HG03039 (cell line): ENCODE measurements around the gene BNIP2.
A peak's percentile ranks its signal among the peaks of the same experiment; 100 is the strongest.
"Not testable (repeated sequence)": the region's sequence is repeated elsewhere in the genome, so short reads cannot be mapped to it uniquely, and the experiment has no call there.

Experiments
- ATAC-seq: cut with Tn5 transposase; IDR thresholded peaks from one replicate; pipeline ENCODE4 v1.9.1; 2021; ENCODE audit warnings: mild to moderate bottlenecking, moderate library complexity; ENCODE audit not compliant: unreplicated experiment

Gene BNIP2, protein sequence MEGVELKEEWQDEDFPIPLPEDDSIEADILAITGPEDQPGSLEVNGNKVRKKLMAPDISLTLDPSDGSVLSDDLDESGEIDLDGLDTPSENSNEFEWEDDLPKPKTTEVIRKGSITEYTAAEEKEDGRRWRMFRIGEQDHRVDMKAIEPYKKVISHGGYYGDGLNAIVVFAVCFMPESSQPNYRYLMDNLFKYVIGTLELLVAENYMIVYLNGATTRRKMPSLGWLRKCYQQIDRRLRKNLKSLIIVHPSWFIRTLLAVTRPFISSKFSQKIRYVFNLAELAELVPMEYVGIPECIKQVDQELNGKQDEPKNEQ

DNA sequence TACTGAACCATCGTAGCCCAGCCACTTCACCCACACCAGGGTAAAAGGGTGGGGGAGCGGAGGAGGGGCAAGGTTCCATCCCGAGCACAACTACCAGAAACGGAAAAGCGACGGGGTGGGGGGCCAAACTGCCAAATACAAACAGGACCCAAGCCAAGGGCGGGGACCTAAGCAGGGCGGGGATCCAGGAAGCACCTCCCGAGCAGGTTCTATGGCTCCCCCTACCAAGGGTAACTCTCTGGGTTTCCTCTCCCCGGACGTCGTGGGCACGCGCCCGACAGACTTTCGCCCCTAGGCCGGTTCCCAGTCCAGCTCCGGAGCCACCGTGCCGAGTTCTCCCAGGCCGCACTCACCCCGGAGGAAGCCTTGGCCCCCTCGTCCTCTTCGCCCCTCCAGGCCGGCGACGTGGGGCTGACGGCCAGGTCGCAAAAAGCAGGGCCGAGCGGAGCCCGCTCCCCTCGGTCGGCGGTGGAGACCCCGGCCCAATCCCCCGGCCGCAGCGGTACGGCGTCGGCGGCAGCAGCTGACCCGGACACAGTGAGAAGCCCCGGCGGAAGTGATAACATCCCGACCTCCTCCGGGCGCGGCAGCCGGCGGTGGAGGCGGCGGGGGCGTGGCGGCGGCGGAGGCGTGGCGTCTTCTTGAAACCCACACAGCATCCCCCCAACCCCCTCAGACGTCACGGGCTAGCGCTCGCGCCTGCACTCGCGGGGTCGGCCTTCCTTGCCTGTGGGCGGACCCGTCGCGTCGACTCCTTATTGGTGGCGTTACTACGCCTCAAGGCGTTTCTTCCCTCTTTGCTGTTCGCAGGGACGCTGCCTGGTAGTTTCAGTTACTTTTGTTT lies at the start of gene BNIP2:
BNIP2 (minus strand) TSS at position 539 of the 844 bp plus-strand sequence. CDS start 6,863 bp downstream, outside the sequence.
- ATAC-seq = peak; percentile 76

DNA sequence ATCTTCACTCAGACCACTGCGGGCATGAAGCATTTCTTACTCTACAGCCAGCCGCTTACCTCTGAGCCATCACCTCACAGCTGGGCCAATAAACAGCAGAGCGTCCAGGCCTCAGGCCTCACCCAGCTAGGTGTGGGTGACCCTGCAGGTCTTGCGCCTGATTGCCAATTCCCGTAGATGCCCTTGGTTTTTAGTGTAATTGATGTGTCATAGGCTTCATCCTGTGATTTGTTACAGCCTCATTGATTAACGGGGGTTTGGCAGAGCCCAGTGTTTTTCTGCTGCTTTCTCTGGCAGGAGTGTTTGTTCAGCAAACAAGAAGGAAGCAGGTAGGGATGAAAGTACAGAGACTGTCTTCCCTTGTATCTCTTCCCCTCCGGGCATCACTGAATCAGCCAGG lies 49.6 kb upstream of the BNIP2 start:
- ATAC-seq = no peak

DNA sequence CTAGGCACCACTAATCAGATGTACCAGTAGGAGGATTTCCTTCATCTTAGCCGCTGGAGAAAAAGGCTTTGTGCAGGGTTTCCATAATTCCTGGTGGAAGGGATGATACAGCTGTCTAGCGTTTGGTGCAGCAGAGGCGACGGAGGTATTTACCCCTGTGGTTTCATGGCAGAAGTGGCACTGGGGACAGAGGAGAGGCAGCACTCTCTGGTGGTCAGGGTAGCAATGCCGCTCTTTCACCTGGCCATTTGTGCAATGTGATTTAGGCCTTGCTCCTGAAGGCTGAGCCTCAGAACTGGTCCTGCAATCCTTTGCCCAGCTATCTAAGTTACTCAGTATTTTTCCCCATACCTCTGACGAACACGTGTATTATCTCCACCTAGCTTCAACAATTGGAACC lies 47.1 kb upstream of the BNIP2 start:
- ATAC-seq = no peak

DNA sequence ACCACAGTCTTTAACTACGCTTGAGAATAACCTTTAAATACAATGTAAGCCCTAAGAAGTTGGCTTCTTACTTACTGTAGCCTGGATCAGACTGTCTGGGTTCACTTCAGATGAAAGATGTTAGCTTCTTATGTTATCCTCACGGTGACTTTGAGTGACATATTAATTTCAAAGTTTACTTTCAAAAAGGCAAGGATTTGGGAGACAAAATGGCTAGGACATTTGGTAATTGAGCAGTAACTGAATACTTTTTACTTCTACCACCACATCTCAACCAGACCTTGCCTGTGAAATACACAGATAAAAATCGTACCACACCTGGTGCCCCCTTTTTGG lies 36.0 kb upstream of the BNIP2 start:
- ATAC-seq = no peak

DNA sequence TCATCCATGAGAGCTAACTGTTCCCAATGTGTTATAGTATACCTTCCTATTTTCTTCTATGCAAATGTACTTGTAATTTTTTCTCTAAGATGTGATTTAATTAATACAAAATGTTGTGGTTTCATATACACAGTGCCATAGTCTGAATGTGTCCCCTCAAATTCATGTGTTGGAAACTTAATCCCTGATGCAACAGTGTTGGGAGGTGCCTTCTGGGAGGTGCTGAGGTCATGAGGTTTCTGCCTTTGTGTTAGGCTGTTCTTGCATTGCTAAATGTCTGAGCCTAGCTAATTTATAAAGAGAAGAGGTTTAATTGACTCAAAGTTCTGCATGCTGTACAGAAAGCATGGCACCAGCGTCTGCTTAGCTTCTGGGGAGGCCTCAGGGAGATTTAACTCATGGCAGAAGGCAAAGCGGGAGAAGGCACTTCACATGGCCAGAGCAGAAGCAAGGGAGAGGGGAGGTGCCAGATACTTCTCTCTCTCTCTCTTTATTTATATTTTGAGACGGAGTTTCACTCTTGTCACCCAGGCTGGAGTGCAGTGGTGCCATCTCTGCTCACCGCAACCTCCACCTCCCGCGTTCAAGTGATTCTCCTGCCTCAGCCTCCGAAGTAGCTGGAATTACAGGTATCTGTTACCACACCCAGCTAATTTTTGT lies 34.7 kb upstream of the BNIP2 start:
- ATAC-seq = no peak

DNA sequence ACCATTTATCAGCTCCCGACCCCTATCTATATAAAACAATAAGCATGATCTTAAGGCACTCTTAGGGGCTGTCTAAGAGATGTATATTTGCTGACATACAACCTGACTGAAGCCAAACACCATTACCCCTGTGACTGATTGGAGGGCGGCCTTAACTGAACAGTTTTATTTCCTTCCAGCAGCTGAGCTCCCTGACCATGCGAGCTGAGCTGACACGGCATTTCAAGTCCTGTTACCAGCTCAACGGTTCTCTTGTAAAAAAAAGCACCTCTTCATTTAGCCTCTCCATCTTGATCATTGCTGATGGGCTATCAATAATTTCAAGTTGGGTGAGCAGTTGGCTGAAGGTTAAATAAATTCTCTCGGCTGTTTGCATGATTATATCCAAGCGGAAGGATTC lies 33.4 kb upstream of the BNIP2 start:
- no peak for ATAC-seq

DNA sequence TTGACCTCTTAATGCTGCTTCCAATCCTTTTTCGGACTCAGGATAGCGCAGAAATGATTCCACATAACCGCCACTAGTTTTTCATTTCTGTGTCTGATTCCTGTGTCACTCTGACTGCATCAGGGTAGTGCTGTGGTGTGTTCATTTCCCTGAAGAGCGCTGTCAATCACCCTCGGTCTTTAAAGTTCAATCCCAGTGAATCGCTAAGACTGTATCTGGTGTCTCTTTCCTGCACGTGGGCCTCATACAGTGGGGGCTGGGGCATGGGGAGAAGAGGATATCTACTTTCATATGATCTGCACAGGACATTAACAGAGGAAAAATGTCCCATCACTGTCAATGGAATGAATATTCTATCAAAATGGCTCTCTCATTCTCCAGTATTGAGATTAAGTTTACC lies 32.9 kb upstream of the BNIP2 start:
- no peak for ATAC-seq

DNA sequence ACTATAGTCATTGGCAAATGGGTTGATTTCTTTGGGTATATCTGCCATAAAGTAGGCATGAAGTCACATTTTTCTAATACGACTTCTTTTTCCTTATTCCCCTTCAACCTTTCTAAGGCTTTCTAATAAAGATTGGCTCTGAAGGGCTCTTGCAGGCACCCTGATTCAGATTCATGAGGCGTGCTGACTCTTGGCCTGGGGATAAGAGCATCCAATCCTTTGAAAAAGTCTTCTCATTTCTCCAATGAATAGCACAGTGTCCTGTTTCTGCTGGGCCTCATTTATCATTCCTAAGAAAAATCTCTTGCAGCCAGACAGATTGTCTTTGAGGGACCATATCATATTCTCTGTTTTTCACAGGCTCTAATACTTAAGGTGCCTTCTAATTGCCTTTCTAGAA lies 32.3 kb upstream of the BNIP2 start:
- ATAC-seq = no peak

DNA sequence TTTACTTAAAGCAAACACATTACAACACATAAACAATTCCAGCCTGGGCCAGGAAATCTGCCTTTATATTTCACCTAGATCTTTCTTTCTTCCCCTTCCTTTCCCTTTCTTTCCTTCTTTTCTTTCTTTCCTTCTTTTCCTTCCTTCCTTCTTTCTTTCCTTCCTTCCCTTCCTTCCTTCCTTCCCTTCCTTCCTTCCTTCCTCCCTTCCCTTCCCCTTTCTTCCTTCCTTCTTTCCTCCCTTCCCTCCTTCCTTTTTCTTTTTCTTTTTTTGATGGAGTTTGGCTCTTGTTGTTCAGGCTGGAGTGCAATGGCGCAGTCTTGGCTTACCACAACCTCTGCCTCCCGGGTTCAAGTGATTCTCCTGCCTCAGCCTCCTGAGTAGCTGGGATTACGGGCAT lies 24.1 kb upstream of the BNIP2 start:
- ATAC-seq = no peak

DNA sequence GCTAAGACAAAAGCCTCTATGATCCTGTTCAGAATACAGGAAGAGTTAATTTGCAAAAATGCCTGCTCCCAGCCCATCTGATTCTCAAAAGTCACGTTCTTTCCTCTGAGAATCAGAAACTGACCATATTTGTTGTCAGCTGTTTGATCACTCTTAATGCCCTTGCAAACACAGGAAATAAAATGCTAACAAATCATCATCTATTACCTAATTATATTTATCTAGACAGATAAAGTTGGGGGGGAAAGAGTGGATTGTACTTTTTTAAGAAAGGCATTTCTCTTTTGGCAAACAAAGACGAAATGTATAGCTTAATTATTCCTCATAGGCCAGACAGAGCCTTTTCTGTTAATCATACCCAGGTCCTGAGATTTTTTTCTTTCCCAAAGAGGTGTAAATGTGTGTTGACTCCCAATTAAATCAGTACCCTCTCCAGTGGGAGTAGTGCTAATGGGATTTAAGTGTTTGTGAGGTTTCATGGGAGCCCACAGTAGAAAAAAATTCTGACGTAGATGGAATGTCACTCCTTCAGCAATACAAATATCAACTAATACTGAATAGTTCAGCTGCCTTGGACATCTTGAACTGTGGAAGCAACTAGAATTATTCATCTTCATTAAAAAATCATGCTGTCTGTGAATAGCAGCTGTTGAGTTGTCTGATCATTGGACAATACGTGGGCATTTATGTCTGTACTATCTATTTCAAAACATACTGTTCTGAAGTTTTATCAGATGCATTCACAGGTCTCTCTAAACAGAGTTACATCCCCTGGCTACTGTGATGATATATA lies 22.5 kb upstream of the BNIP2 start:
- ATAC-seq = no peak

DNA sequence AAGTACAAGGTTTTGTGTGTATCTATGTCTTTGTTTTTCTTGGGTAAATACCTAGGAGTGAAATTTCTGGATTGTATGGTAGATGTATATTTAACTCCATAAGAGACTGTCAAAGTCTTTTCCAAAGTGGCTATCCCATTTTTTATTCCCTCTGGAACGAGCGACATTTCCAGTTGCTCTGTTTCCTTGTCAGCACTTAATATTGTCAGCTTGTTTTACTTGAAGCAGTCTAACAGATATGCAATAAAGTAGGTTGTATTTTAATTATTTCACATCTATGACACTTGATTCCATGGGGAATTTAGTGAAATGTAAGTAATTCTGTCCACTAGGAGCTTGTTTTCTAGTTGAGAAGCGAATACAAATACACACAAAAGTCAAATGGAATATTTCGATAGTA lies 18.5 kb upstream of the BNIP2 start:
- ATAC-seq = no peak

DNA sequence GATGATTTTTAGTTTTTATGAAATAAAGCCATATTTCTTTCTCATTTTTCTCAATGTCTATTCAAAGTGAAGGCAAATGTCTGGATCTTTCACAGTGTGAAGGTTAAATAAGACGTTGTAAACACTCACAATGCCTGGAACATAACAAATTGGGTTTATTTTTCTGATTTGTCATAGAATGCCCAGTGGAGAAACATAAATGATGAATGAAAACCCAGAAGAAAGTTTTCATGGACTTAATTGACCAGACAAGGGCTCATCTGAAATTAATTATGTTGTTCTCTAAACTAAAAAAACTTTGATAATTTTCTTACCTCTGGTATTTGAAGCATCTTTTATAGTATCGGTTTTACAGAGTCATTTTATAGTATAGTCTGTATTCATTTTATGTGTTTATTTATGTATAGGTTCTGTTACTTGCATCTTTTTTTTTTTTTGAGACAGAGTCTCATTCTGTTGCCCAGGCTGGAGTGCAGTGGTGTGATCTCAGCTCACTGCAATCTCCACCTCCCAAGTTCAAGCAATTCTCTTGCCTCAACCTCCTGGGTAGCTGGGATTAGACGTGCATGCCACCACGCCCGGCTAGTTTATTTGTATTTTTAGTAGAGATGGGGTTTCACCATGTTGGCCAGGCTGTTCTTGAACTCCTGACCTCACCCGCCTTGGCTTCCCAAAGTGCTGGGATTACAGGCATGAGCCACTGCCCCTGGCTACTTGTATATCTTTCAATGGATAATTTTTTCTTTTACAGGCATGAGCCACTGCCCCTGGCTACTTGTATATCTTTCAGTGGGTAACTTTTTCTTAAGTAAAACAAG lies 15.1 kb upstream of the BNIP2 start:
- ATAC-seq = no peak

DNA sequence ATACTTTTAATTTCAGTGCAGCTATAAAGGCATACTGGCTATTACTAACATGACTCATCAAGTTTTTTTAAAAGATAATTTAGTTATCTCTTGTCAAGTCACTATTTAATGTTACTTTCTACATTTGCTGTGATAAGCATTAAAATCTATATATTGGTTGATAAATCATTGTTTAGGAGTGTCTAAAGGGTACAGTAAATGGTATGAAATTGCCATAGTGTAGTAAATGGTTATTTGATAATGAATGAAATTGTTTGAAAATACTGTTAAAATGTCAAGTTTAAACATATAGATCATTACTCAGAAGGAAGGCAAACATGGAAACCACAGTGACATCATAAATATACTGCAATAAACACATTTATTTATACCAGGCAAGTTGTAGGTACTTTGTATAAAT lies 13.2 kb upstream of the BNIP2 start:
- no peak for ATAC-seq

DNA sequence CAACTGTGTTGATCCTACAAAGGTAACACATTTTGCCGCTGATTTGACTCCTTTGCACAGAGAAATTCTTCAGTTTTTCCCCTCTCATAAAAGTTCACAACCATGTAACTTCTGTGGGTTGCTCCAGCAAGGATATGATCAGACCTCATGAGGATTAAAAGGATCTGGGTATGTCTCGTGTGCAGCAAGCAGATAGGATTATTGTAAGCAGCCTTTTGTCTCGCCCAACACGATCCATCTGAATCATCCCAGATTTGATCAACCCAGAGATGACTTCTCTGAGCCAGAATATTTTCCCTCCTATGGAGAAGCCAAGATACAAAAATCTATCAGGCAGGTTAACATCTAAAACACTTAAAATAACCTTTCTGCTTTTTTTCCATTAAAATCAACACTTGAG lies 12.8 kb upstream of the BNIP2 start:
- ATAC-seq = no peak

DNA sequence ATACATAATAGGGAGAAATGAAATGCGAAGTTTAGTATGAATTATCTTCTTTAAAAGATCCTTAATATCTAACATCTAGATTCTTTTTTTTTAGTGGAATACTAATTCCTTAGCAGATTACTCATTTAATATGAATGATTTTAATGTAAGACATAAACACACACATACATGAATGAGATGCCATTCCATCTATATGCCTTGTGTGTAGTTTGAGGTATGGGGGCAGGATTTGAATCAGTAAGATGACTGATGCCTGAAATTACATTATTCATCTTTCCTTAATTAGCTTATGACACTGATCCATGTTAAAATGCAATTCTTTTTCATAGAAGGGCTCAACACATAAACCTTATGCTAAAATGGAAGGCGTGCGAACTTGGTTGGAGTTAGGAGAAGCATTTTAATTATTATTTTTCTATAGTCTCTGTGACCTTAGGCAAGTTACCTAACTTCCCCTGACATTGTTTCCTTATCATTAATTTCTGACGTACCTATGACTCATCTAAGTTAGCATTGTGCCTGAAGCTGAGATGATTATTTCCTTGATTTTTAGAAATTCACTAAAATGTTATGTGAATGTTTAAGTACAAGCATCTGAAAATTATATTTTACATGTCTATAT lies 10.8 kb upstream of the BNIP2 start:
- ATAC-seq = no peak

DNA sequence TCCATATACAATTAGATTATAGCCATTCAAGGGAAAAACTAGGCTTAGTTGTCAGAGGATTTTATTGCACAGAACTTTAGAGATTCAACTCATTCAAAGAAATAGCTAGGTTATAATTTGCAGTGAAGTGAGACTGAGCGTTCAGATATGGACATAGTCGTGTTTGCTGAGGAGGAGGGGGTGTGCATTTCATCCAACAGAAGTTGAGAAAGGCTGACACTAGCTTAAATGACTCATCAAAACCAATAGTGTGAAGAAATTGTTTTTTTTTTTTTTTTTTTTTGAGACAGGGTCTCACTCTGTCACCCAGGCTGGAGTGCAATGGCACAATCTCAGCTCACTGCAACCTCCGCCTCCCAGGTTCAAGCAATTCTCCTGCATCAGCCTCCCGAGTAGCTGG lies 8.9 kb upstream of the BNIP2 start:
- not testable (repeated sequence) for ATAC-seq

DNA sequence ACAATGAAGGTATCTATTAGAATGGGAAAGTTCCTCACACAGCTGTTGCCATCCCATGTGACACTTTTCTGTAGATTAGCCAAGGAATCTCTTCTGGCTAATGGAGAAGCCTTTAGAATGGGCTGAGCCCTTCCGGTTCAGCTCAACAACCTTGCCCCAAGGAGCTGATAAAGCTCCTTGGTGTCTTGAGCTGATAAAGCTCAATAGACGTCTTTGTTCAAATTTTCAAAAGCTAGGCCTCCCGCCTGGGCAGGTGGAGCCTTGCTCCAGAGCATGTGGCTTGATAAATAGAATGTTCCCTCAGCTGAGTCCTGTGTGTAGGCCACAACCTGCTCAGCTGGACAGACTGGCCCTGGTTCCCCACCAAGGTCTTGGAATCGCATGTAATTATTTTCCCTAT lies 7.2 kb upstream of the BNIP2 start:
- ATAC-seq = no peak

DNA sequence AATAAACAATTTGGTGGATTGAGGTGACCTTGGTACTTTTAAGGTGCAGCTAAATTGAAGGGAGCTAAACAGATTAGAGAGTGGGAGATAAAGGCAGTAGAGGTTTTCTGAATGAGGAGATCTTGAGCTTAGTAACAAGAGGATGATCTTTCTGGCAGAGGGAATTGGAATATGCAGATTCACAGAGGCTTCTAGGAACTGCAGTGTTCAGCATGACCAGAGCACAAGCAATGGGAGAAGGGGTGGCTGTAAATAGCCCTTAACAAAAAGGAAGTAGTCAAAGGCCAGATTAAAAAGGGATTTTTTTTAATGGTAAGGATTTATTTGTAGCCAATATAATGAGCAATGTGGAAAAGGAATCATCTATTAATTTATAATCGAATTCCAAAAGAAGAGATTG lies 5.7 kb upstream of the BNIP2 start:
- ATAC-seq = no peak

DNA sequence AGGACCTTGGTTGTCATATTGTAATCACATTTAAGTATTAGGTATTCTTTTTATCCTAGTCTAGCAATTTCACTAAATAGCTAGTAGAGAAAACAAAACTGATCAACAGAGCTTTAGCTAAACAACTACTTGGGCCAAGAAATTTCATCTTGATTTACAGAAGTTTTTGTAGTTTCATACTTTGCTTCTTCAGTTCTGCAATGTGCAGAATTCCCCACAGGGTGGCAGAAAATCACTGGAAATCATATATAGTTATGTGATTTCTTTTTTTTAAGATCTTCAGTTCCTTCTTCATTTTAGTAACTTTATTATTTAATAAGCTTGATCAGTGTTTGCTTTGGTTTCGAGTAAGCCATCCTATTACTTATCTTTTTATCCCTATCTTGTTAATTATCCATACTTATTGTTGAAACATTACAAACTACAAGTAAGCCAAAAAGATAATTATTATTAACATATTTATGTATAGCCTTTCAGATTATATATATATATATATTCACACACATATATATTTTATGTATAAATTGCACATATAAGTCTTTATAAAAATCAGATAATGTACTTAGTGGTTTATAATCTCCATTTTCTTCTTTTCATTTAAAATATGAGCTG lies 2.2 kb upstream of the BNIP2 start:
- ATAC-seq = no peak
